Measurements from ENCODE around the gene PKP2. TPM values are rescaled to one million over a fixed set of nuclear protein-coding genes. Genes with fewer than 3 reads are reported as not detected.

Gene PKP2
- total and polyA plus RNA-seq, 9 of the 15 experiments (the other 6 are each of a cell fraction or from before 2014, with no cell fraction given), result 1.6 to 4.2 (median 2.8) TPM

- H3K4me1 ChIP-seq (replicated peaks in 1 of 2; ENCODE audit: control insufficient read depth in 2 of 2, insufficient read depth in 2 of 2, low read length in 2 of 2), result no peaks in the 10 kb centered on the region
- H3K9ac ChIP-seq (ENCODE audit: insufficient read depth in 1 of 2, low read depth in 2 of 2, low read length in 2 of 2), result no peak overlapping the region
- TF ChIP-seq ZNF511 (CRISPR knock-in tag; IDR thresholded peaks at IDR 0.05) (no peak), TSC22D4 (tag; IDR thresholded peaks at IDR 0.05) (no peak), TCF15 (CRISPR knock-in tag; IDR thresholded peaks at IDR 0.05) (no peak), CBX2 (IDR thresholded peaks at IDR 0.05; ENCODE audit: insufficient read depth, low read length, poor library complexity, severe bottlenecking) (no peak), UBTF (IDR thresholded peaks at IDR 0.05; ENCODE audit: borderline replicate concordance in 1 of 2, low read depth in 2 of 2, low read length in 2 of 2) (no peak), NEUROD1 (IDR thresholded peaks at IDR 0.05; ENCODE audit: borderline replicate concordance, low read depth, low read length, partially characterized antibody) (no peak), ARID3A (IDR thresholded peaks at IDR 0.05; ENCODE audit: borderline replicate concordance, low read depth, low read length) (no peak), ESRRA (IDR thresholded peaks at IDR 0.05; ENCODE audit: borderline replicate concordance, low read depth) (no peak), BRCA1 (IDR thresholded peaks at IDR 0.05) (no peak), BRCA1 (CRISPR knock-in tag; IDR thresholded peaks at IDR 0.05) (no peak), NFE2 (IDR thresholded peaks at IDR 0.05; ENCODE audit: low read depth) (no peak), MYNN (IDR thresholded peaks at IDR 0.05) (no peak), MYNN (CRISPR knock-in tag; IDR thresholded peaks at IDR 0.05) (no peak), RBM22 (IDR thresholded peaks at IDR 0.05; ENCODE audit: low read depth, low read length, poor library complexity, severe bottlenecking) (no peak)
- TF ChIP-seq, protein P1, sequence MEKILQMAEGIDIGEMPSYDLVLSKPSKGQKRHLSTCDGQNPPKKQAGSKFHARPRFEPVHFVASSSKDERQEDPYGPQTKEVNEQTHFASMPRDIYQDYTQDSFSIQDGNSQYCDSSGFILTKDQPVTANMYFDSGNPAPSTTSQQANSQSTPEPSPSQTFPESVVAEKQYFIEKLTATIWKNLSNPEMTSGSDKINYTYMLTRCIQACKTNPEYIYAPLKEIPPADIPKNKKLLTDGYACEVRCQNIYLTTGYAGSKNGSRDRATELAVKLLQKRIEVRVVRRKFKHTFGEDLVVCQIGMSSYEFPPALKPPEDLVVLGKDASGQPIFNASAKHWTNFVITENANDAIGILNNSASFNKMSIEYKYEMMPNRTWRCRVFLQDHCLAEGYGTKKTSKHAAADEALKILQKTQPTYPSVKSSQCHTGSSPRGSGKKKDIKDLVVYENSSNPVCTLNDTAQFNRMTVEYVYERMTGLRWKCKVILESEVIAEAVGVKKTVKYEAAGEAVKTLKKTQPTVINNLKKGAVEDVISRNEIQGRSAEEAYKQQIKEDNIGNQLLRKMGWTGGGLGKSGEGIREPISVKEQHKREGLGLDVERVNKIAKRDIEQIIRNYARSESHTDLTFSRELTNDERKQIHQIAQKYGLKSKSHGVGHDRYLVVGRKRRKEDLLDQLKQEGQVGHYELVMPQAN (IDR thresholded peaks at IDR 0.05; ENCODE audit: borderline replicate concordance), result no peak
- H3K9me1 ChIP-seq (ENCODE audit: control insufficient read depth, insufficient read depth, low read length), result no peaks in the 10 kb centered on the region
- FAIRE-seq, result no peak
- no peaks in the 10 kb centered on the region for H4K20me1 ChIP-seq (replicated peaks; ENCODE audit: control insufficient read depth, insufficient read depth, low read length)
- ATAC-seq, result no peak
- H3K4me3 ChIP-seq, result no peak overlapping the region
- no peaks in the 10 kb centered on the region for H3K9me3 ChIP-seq (replicated peaks; ENCODE audit: control insufficient read depth, insufficient read depth, low read depth, low read length)
- no peak for DNase-seq (ENCODE audit: extremely low read depth in 1 of 4, low spot score in 3 of 4)
- no TSS peak for BruUV-seq (replicated peaks)
- no peak overlapping the region for H2AFZ ChIP-seq (ENCODE audit: low read depth, low read length)
- H3K27me3 ChIP-seq (ENCODE audit: control insufficient read depth in 2 of 2, insufficient read depth in 2 of 2, low read length in 2 of 2), result no peaks in the 10 kb centered on the region; a peak in 1 of 5 replicates
- in situ Hi-C loops (cut with MboI) (no loop called here), intact Hi-C loops (cut with micrococcal nuclease) (no loop called here)
- no peak overlapping the region for H3K27ac ChIP-seq (ENCODE audit: extremely low read depth, low read depth, low read length)
- no peak overlapping the region for H3K4me2 ChIP-seq (ENCODE audit: insufficient read depth, low read length)
- POLR2A ChIA-PET, result no interaction called here
- no peaks in the 10 kb centered on the region for H3K79me2 ChIP-seq (ENCODE audit: control insufficient read depth, insufficient read depth, low read length)
- H3K36me3 ChIP-seq (ENCODE audit: control insufficient read depth, insufficient read depth, low read length), result no peaks in the 10 kb centered on the region
- CTCF ChIA-PET (ENCODE audit: low intra/inter-chr PET ratio), result no interaction called here
Observed at GRCh38 chr12:32789446-32789845, 107.1 kb downstream of the PKP2 start.
